Hepatocyte (in vitro differentiated cells): Measurements from ENCODE around the gene OBP2A. TPM values are rescaled to one million over a fixed set of nuclear protein-coding genes. Genes with fewer than 3 reads are reported as not detected.
"Not testable (repeated sequence)": the region's sequence is repeated elsewhere in the genome, so short reads cannot be mapped to it uniquely, and the experiment has no call there.

Experiments used
- DNase-seq: peaks from one replicate; pipeline ENCODE4 v3.0.0-alpha.2; 2016; ENCODE audit warnings: low spot score
- H2AFZ ChIP-seq: fragments of 200-600 bp; sonication (generic); 2 replicates; pipeline ENCODE4 v1.6.0; 2016; ENCODE audit warnings: antibody characterized with exemption, mild to moderate bottlenecking
- H3K27ac ChIP-seq: fragments of 200-600 bp; sonication (generic); 2 replicates; pipeline ENCODE4 v1.5.1; 2016; ENCODE audit warnings: mild to moderate bottlenecking
- H3K27me3 ChIP-seq: fragments of 200-600 bp; sonication (generic); 2 replicates; pipeline ENCODE4 v1.6.1; 2016
- H3K36me3 ChIP-seq: fragments of 200-600 bp; sonication (generic); replicated peaks from 2 replicates; pipeline ENCODE4 v1.5.1; 2016; ENCODE audit warnings: low read depth; ENCODE audit not compliant: insufficient read depth
- H3K4me1 ChIP-seq: fragments of 200-600 bp; sonication (generic); 2 replicates; pipeline ENCODE4 v1.5.1; 2016; ENCODE audit warnings: mild to moderate bottlenecking, moderate library complexity; ENCODE audit not compliant: insufficient read depth
- H3K4me2 ChIP-seq: fragments of 200-600 bp; sonication (generic); 2 replicates; pipeline ENCODE4 v1.6.0; 2016
- H3K4me3 ChIP-seq: fragments of 200-600 bp; sonication (generic); 2 replicates; pipeline ENCODE4 v1.5.1; 2016; ENCODE audit warnings: mild to moderate bottlenecking
- H3K79me2 ChIP-seq: fragments of 200-600 bp; sonication (generic); 2 replicates; pipeline ENCODE4 v1.6.0; 2017; ENCODE audit warnings: mild to moderate bottlenecking
- H3K9me2 ChIP-seq: fragments of 200-600 bp; sonication (generic); replicated peaks from 2 replicates; pipeline ENCODE4 v1.6.0; 2017; ENCODE audit warnings: mild to moderate bottlenecking; ENCODE audit not compliant: insufficient read depth
- H3K9me3 ChIP-seq: fragments of 200-600 bp; sonication (generic); 2 replicates; pipeline ENCODE4 v1.5.1; 2016; ENCODE audit warnings: low read depth, mild to moderate bottlenecking
- H4K20me1 ChIP-seq: fragments of 200-600 bp; sonication (generic); 2 replicates; pipeline ENCODE4 v1.6.0; 2016; ENCODE audit warnings: mild to moderate bottlenecking; ENCODE audit not compliant: insufficient read depth, poor library complexity, severe bottlenecking
- EZH2 ChIP-seq: fragments of 200-600 bp; sonication (generic); IDR thresholded peaks from 2 replicates; pipeline ENCODE4 v1.6.1; 2016; ENCODE audit warnings: antibody characterized with exemption, mild to moderate bottlenecking, borderline replicate concordance
- EZH2phosphoT487 ChIP-seq: fragments of 200-600 bp; sonication (generic); IDR thresholded peaks from one replicate; pipeline ENCODE4 v1.6.1; 2018; ENCODE audit warnings: antibody characterized with exemption, mild to moderate bottlenecking, low read depth, moderate library complexity; ENCODE audit not compliant: unreplicated experiment, severe bottlenecking
- WGBS: methylation state at CpG from one replicate; pipeline ENCODE4 v1.1.6; 2016; ENCODE audit warnings: low lambda C conversion rate; ENCODE audit errors: missing lambda C conversion rate; 5-methylcytosine and 5-hydroxymethylcytosine counted together
- polyA plus RNA-seq: library from polyadenylated mRNA; unstranded; fragments of >200 nt; fragmentation: Nextera tagmentation; extraction: Ambion mirVana; gene quantifications from 2 replicates; pipeline ENCODE4 v1.2.1, GENCODE V29; 2016
- total RNA-seq: library from RNA; depleted of rRNA; stranded (reverse); fragments of >200 nt; gene quantifications from 2 replicates; pipeline ENCODE4 v1.2.3, GENCODE V29; 2014
- TF ChIP-seq, protein P1 (sequence below): fragments of 200-600 bp; sonication (generic); IDR thresholded peaks from 2 replicates; pipeline ENCODE4 v1.5.1; 2016; ENCODE audit warnings: antibody characterized with exemption, mild to moderate bottlenecking; ENCODE audit not compliant: poor library complexity

Gene OBP2A
- total and polyA plus RNA-seq, 2 experiments from 2014 or later, result not detected

GRCh38 chr9:135547756-135548736 lies 2.1 kb downstream of the OBP2A start:
- Histone ChIP-seq H4K20me1 (no peaks in the 10 kb centered on the region), H3K79me2 (no peaks in the 10 kb centered on the region), H3K9me2 (no peaks in the 10 kb centered on the region), H3K36me3 (no peaks in the 10 kb centered on the region), H2AFZ (no peak overlapping the region), H3K9me3 (no peaks in the 10 kb centered on the region), H3K4me1 (no peaks in the 10 kb centered on the region), H3K4me2 (no peak overlapping the region), H3K27me3 (no peaks in the 10 kb centered on the region), H3K4me3 (no peak overlapping the region), H3K27ac (no peak overlapping the region)
- no peak for DNase-seq
- TF ChIP-seq EZH2 (no peak), EZH2phosphoT487 (no peak)
- TF ChIP-seq, protein P1, sequence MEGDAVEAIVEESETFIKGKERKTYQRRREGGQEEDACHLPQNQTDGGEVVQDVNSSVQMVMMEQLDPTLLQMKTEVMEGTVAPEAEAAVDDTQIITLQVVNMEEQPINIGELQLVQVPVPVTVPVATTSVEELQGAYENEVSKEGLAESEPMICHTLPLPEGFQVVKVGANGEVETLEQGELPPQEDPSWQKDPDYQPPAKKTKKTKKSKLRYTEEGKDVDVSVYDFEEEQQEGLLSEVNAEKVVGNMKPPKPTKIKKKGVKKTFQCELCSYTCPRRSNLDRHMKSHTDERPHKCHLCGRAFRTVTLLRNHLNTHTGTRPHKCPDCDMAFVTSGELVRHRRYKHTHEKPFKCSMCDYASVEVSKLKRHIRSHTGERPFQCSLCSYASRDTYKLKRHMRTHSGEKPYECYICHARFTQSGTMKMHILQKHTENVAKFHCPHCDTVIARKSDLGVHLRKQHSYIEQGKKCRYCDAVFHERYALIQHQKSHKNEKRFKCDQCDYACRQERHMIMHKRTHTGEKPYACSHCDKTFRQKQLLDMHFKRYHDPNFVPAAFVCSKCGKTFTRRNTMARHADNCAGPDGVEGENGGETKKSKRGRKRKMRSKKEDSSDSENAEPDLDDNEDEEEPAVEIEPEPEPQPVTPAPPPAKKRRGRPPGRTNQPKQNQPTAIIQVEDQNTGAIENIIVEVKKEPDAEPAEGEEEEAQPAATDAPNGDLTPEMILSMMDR, result no peak
- WGBS, result 89% methylated on average over 26 of the region's 28 CpGs

- H3K9me2 ChIP-seq, H3K9me3 ChIP-seq, H3K4me3 ChIP-seq, DNase-seq, H3K4me2 ChIP-seq, H3K36me3 ChIP-seq, H2AFZ ChIP-seq, H3K79me2 ChIP-seq, H3K4me1 ChIP-seq, H4K20me1 ChIP-seq, H3K27ac ChIP-seq, H3K27me3 ChIP-seq: not testable (repeated sequence)
- 82% methylated on average over 26 of the region's 28 CpGs for whole genome bisulfite sequencing
Observed at GRCh38 chr9:135549478-135550343, 3.8 kb downstream of the OBP2A start.

GRCh38 chr9:135550344-135550918 lies 4.5 kb downstream of the OBP2A start:
- H3K9me2 ChIP-seq, result no peaks in the 10 kb centered on the region
- H3K27me3 ChIP-seq, result no peaks in the 10 kb centered on the region
- no peak for TF ChIP-seq EZH2phosphoT487
- TF ChIP-seq, protein P1, result no peak
- TF ChIP-seq EZH2, result no peak
- no peak overlapping the region for H2AFZ ChIP-seq
- no peaks in the 10 kb centered on the region for H3K9me3 ChIP-seq
- no peaks in the 10 kb centered on the region for H3K4me1 ChIP-seq
- 87% methylated on average over 16 of the region's 17 CpGs for WGBS
- H3K4me3 ChIP-seq, result no peak overlapping the region
- no peak overlapping the region for H3K4me2 ChIP-seq
- no peak for DNase-seq
- no peaks in the 10 kb centered on the region for H3K79me2 ChIP-seq
- no peaks in the 10 kb centered on the region for H3K36me3 ChIP-seq
- no peak overlapping the region for H3K27ac ChIP-seq
- no peaks in the 10 kb centered on the region for H4K20me1 ChIP-seq
